NCI-H1105 treated with DMSO at 0.1 percent for 48 hours (cell line): Measurements from ENCODE around the gene TSPAN5.

Source experiments
- DNase-seq: peaks from one replicate; lab custom pipeline; 2025; lab: John Stamatoyannopoulos, UW

TSPAN5 gene

GRCh38 chr4:98585596-98585995 lies 72.8 kb downstream of the TSPAN5 start:
- no peak for DNase-seq

GRCh38 chr4:98584265-98584664 lies 74.1 kb downstream of the TSPAN5 start:
- DNase-seq = no peak

DNA sequence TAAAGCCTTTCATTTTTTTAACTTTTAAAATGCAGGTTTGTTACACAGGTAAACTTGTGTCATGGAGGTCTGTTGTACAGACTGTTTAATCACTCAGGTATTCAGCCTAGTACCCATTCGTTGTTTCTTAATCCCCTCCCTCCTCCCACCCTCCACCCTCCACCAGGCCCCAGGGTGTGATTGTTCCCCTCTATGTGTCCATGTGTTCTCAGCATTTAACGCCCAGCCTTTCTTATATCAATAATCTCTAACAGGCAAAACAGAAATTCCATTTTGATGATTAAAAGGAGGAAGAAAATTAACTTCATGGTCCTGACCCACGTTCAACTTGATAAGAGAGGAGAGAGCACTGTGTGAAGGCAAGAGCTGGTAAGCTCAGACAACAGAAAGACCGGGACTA lies 75.1 kb downstream of the TSPAN5 start:
- no peak for DNase-seq

DNA sequence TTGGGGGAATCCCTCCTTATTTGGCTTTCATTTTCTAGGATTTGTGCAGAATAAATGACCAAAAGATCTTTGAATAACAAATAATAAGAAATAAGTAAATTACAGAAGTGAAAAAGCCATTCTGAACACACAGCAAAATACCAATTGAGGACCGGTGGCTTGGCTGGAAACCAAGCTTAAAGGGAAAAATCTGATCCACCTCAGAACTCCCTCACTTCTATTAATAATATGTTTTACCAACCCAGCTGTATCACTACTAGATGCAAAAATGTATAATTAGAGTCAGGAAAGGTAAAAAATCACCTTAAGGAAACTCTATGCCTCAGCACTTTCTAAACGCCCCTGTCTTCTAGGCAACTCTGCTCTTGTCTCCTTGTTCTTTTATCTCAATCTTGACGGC lies 77.3 kb downstream of the TSPAN5 start:
- no peak for DNase-seq

DNA sequence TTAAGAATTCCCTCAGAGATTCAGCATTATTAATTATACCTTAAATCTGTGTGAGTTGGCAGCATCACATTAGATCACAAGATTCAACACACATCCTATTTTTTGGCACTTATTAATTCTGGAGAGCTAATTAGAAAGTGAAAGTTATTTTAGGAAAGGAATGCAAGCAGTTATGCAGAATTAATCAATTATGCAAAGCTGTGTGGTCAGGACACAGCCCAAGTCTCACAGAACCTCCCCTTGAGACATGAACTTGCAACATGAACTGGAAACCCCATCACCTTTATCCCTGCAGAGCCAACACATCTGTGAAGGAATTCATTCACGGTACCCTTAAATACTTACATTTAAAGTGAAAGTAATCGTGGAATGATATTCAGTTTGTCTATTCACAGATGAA lies 80.5 kb downstream of the TSPAN5 start:
- DNase-seq = no peak

GRCh38 chr4:98574816-98575215 lies 83.6 kb downstream of the TSPAN5 start:
- no peak for DNase-seq

DNA sequence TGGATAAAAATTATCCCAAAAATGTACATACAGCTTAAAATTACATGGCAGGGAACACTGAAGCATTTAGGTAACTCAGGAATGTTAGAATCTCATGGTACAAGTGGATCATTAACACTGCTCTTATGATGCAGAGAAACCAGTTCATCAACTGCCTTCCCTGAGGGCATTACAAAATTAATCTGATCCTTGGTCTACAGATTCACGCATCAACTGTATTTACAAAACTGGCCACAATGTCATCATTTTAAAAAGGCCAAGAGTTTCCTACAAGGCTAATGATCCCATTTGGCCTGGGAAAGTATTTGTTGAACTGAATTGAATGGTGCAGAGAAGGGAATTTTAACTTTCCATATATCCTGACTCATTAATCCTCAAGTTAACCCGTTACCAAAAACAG lies 84.6 kb downstream of the TSPAN5 start:
- DNase-seq = no peak

- DNase-seq = no peak
Measured at GRCh38 chr4:98572697-98573096, 85.7 kb downstream of the TSPAN5 start.

DNA sequence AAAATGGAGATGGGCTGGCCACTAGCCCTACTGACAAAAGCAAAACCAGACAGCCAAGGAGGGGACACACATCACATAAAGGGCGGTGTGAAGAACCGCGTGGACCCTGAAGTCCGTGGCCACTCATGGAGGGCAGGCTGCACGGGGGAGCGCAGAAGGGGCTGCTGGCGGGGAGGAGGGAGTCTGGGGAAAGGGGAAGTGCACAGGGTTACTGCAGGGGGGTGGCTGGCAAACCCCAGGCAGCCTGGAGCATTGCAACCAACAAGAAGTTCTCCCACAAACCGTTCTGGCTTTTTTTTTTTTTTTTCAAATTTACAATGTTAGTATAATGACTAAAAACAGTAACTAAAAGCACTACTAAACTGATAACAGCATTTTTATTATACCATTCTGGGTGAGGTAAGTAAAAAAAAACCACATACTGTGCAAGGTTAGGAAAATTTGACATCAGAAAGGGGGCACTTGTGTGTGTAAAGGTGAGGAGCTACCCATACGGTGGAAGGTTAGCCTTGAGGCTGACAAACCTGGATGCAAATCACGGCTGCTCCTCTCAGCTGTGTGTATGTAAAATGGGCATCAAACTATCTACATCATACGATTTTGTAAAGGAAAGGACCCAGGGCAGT lies 87.1 kb downstream of the TSPAN5 start:
- DNase-seq = no peak

GRCh38 chr4:98570151-98570797 lies 88.1 kb downstream of the TSPAN5 start:
- no peak for DNase-seq

GRCh38 chr4:98568941-98569663 lies 89.3 kb downstream of the TSPAN5 start:
- DNase-seq = no peak

- DNase-seq = no peak
Measured at GRCh38 chr4:98567611-98568010, 90.8 kb downstream of the TSPAN5 start.

GRCh38 chr4:98566361-98567008 lies 91.9 kb downstream of the TSPAN5 start:
- no peak for DNase-seq

DNA sequence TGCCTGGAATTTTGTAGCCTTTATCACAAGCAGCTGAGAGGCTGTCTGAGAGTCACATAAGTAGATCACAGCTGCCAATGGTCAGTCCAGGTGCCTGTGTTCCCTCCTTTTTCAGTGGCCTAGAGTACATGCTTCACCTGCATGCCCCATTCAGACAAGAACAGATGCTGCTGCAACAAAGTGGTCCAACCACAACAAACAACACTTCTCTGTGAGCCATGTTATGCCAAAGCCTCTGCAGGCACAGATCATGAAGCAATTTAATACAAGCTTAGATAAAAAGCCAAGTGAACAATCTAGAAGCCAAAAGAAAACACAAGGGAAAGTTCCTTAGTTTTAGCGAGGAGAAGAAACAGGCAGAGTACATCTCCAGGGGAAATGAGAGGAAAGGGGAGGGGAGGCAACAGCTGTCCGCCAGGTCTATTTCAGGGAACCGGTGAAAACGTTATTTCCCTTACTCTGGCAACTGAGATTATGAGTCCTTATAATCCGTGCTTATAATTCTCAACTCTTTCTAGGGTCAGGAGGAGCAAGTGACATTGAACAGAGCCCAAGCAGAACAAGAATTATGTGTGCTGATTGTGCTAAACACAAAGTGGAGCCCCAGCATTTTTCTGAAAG lies 92.6 kb downstream of the TSPAN5 start:
- DNase-seq = no peak

GRCh38 chr4:98564852-98565251 lies 93.6 kb downstream of the TSPAN5 start:
- no peak for DNase-seq

GRCh38 chr4:98560321-98560720 lies 98.1 kb downstream of the TSPAN5 start:
- DNase-seq = no peak

DNA sequence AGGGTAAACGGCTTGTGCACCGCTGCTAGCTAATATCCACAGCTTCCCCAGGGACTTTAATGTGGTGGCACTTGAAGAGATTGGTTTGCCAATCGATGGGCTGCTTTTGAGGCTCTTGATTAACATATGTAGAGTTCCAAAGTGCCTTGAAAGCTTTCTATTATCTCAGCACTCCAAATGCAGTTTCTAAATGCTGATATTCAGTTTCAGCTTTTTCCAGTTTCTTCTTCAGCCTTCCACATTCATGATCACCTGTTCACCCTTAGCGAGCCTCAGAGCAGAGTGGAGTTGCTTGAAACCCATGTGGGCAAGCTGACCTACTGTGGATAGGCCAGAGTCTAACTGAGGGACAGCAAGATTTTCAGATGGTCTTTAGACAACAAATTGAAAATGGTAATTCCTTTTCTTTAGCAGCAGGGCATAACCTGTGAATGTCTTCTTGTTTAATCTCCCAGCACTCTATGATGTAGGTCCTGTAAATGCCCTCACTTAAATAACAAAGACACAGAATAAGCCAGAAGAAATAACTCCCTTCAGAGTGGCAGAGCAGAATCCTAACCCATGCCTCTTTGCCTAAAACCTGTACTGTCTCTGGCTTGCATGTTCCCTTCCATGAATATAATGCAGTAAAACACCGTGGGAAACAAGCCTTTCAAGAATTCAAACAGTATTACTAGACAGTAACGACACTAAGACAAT lies 99.8 kb downstream of the TSPAN5 start:
- no peak for DNase-seq

DNA sequence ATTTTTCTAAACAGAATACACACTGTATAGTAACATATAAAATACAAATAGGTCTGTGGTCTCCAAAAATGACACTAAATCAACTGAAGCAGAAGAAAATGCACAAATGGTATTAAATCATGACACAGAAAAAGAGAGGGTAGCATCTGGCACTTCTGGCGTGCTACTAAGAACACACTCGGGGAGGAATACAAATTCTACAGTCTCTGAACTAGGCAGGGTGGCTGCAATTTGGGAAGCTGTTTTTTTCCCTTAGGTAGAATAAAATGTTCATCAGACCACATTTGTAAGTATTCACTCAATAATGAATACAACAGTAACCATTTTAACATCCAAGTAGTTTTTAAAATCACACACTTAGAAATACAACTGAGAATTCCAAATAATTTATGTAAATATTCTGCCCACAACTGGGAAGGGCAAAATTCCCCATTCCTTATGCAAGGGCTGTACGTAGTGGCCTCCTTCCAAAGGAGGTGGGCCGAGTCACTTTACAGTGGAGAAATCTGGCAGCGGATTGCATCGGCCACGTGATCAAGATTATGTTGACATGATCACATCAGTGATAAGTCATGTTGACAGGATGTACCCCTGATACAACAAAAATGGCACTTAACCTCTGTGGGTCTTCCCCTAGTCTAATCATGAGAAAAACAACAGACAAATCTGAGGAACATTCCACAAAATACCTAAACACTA lies 101.1 kb downstream of the TSPAN5 start:
- no peak for DNase-seq

DNA sequence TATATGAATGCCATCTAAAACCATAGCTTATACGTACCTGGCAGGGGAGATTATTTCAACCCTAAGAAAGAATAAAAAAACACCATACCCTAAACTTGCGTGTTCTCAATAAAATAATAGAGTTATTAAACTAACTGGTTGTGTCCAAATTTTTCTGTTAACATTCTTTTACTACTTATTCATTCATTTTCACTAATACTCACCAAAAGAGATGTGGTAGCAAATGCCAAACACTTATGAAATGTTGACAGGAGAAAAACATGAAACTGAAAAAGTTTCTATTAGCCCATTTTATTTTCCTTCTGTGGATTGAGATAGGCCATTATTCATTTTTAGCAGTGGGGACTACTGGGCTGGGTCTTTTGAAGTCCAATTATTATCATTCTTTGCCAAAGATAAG lies 102.0 kb downstream of the TSPAN5 start:
- DNase-seq = no peak

GRCh38 chr4:98555798-98556445 lies 102.5 kb downstream of the TSPAN5 start:
- no peak for DNase-seq
